ENCODE data around the gene NFIA.

The NFIA gene

DNA sequence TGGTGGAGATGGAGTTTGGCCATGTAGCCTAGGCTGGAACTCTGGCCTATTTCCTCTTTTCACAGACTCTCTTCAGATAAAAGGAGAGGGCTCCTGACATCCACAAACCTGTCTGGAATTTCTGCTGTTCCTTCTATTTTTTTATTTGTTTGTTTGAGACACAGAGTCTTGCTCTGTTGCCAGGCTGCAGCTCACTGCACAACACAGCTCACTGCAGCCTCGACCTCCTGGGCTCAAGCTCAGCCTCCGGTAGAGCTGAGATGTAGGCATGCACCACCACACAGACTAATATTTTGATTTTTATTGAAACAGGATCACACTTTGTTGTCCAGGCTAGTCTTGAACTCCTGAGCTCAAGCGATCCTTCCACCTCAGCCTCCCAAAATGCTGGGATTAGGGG, 411.6 kb downstream of the NFIA start:
- no peak for DNase-seq (ENCODE audit: low spot score)
- TF ChIP-seq CTCF (IDR thresholded peaks at IDR 0.05; ENCODE audit: extremely low read depth, missing control alignments) = no peak

DNA sequence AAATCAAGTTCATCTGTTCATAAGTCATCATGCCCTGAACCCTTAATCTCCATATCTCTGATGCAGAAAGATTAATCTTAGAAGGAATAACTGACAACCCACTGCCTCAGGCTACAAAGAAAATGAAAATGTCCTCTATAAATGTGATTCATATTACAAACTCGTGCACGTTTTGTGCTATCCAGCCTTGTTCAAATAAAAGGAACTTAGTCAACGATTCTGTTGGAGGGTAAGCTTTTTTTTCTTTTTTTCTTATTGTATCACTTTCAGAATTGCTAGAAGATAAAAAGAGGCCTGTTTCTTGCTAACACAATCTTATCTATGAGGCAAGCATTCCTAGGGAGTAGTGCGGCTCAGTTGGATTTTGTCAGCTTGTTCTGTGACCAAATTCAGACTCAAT, 414.1 kb downstream of the NFIA start:
- DNase-seq (ENCODE audit: low spot score) = no peak
- TF ChIP-seq CTCF (IDR thresholded peaks at IDR 0.05; ENCODE audit: extremely low read depth, missing control alignments) = no peak

- DNase-seq (ENCODE audit: low spot score) = no peak
- no peak for TF ChIP-seq CTCF (IDR thresholded peaks at IDR 0.05; ENCODE audit: extremely low read depth, missing control alignments)
Observed at GRCh38 chr1:61497013-61497412, 414.7 kb downstream of the NFIA start.

DNA sequence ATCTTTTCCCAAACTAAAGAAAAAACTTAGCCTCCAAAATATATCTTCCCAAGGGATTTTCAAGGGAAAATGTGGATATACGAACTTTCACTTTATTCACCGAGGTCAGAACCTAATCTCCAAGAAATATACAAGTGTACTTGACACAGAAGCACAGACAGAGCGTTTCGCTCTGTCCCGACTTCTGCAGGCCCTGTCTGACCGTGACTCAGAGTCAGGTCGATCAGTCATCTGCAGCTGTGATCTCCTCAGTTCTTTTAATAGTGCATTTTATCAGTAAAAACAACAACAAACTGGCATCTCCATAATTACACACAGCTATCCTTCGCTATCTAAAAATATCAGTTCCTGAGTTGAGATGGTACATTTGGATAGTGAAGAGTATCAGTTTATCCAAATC, 416.0 kb downstream of the NFIA start:
- no peak for DNase-seq (ENCODE audit: low spot score)
- TF ChIP-seq CTCF (IDR thresholded peaks at IDR 0.05; ENCODE audit: extremely low read depth, missing control alignments) = no peak

GRCh38 chr1:61501971-61502916, 419.9 kb downstream of the NFIA start:
- TF ChIP-seq CTCF (IDR thresholded peaks at IDR 0.05; ENCODE audit: extremely low read depth, missing control alignments) = no peak
- no peak for DNase-seq (ENCODE audit: low spot score)

- no peak for TF ChIP-seq CTCF (IDR thresholded peaks at IDR 0.05; ENCODE audit: extremely low read depth, missing control alignments)
- no peak for DNase-seq (ENCODE audit: low spot score)
Observed at GRCh38 chr1:61504305-61504704, 421.9 kb downstream of the NFIA start.

DNA sequence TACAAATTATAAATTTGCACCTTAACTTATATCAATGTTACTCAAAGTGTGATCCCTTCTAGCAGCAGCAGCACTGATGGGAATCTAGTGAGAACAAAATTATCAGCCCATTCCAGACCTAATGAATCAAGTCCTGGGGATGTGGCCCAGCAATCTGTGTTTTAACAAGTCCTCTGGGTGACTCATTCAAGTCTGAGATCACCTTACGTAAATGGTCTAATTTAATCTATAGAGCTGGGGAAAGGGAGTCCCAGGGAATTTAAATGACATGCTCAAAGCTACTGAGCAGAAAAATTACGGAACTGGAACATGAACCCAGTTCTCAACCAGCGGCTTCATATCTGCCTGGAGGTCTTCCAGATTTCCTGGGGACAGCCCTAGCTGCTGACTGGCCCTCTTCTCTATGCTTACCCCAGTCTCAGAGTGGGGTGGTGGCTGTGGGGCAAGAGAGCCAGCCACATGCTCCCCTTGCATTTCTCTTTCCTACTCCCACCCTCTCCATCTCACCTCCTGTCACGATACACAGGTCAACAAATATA, 422.6 kb downstream of the NFIA start:
- no peak for TF ChIP-seq CTCF (IDR thresholded peaks at IDR 0.05; ENCODE audit: extremely low read depth, missing control alignments)
- DNase-seq (ENCODE audit: low spot score) = no peak
